DMS 273 treated with DMSO at 0.1 percent for 48 hours (cell line): ENCODE data around the gene ZBTB44.

Source experiments
- DNase-seq: peaks from one replicate; lab custom pipeline; 2025; lab: John Stamatoyannopoulos, UW

ZBTB44 gene

DNA sequence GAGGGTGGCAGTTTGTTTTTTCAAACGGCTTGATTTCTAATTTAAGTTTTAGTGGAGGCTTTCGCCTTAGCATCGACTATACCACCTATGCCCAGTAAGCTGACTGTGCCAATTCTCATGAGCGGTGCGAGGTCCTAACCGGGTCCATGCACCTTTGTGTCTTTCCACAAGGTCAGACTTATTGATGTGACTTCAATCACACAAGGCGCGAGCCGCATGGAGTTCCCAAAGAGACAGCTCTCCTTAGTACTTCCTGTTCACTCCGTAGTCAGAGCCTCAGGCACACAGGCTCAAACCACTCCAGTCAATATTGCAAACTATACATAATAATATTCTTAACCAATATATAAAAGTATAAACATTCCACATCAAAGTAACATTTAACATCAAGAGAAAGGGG lies 136.9 kb downstream of the ZBTB44 start:
- no peak for DNase-seq
